A204.1 (cell line): ENCODE data around the gene LGALS3BP.

Experiments used
- FAIRE-seq: peaks from 2 replicates; lab custom pipeline; 2012; peaks lifted over from hg19 to GRCh38; lab: Jason Lieb, UNC

LGALS3BP gene

DNA sequence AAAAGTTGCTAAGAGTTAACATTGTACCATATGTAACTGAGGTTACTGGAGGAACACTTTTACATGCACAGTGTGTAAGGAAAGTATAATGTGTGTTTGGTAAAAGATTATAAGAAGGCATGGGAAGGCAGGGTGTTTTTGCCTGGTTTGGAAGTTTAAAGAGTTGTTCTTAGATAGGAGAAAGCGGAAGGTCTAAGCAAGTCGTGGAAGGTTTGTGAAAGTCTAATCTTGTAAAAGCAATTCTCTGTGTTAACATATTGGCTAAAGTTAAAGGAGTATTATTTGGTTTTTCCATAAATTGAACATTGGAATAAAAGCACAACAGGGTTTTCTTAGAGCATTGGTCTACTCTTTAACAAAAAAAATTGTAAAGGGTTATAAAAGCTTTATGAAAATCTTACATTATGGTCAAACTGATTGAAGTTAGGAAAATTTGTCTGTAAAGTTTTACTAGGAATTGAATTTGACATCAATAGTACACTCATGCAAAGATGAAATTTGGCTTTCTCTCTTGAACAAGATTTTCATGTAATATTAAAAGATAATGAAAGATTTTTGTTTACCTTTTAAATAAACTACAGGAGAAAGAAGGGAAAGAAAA lies 34.5 kb upstream of the LGALS3BP start:
- no peak for FAIRE-seq

DNA sequence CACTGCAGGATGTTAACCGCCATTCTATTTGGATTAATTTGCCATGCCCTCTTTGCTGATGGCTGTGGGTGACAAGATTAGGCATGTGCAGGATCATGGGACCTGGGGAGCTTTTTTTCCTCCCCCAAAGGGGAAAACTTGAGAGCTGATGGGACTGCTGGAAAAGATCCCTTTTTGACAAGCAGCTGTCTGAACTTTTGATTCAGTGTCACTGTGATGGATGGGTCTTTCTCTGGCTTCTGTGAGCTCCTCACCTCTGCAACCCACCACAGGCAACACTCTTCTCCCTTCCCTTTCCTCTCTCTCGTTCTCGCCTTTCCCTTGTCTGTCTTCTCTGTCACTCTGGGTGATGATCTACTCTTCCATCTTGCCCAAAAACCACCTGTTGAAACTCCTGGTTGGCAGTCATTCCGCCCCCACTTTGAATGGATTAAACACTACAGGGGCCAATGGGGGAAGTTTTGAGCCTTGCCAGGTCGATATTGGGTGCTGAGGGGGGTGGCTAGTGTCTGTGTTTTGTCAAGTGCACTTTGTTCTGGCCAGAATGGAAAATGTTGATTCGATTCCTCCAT lies 32.9 kb upstream of the LGALS3BP start:
- no peak for FAIRE-seq

DNA sequence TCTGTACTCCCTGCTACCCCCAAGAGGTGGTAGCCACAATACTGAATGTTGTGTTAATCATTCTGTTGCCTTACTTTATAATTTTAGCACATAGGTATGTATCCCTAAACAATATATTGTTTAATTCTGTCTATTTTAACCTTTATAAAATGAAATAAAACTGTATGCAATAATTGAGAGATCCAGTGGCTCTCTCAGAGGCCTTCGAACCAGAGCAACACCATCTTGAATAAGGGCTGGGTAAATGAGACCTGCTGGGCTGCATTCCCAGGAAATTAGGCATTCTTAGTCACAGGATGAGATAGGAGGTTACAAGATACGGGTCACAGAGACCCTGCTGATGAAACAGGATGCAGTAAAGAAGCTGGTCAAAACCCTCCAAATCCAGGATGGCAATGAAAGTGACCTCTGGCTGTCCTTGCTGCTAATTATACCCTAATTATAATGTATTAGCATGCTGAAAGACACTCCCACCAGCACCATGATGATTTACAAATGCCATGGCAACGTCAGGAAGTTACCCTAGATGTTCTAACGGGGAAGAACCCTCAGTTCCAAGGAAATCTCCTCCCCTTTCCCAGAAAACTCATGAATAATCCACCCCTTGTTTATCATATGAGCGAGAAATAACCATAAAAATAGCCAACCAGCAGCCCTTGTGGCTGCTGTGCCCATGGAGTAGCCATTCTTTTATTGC lies 31.9 kb upstream of the LGALS3BP start:
- no peak for FAIRE-seq

GRCh38 chr17:79010304-79010646 lies 30.6 kb upstream of the LGALS3BP start:
- no peak for FAIRE-seq

GRCh38 chr17:79009397-79010303 lies 29.9 kb upstream of the LGALS3BP start, which contains the start of gene CANT1:
CANT1 (minus strand) TSS chr17:79009764; CDS start chr17:78997622, 12,142 bp downstream.
- no peak for FAIRE-seq

DNA sequence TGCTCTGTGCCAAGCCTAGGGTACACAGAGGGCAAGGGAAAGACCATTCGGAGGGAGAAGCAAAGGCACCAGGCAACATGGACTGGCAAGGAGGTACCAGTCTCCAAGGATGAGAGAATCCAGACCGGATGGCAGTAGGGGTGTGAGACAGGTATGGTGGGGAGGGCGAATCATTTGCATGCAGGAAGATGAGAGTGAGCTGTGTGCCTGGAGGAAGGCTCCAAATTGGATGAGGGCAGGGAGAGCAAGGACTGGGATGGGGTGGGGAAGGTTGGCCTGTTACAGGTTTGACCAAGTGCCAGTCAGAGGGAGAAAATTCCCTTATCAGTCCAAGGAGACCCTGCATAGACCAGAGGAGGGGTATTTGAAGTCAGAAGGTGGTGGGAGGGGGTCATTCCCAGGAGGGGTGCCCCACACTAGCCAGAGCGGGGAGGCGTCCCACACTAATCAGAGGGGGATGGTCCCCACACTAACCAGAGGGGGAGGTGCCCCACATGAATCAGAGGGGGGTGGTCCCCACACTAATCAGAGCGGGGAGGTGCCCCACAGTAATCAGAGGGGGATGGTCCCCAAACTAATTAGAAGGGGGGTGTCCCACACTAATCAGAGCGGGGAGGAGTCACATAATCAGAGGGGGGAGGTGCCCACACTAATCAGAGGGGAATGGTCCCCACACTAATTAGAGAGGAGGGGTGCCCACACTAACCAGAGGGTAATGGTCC lies 29.1 kb upstream of the LGALS3BP start:
- no peak for FAIRE-seq

DNA sequence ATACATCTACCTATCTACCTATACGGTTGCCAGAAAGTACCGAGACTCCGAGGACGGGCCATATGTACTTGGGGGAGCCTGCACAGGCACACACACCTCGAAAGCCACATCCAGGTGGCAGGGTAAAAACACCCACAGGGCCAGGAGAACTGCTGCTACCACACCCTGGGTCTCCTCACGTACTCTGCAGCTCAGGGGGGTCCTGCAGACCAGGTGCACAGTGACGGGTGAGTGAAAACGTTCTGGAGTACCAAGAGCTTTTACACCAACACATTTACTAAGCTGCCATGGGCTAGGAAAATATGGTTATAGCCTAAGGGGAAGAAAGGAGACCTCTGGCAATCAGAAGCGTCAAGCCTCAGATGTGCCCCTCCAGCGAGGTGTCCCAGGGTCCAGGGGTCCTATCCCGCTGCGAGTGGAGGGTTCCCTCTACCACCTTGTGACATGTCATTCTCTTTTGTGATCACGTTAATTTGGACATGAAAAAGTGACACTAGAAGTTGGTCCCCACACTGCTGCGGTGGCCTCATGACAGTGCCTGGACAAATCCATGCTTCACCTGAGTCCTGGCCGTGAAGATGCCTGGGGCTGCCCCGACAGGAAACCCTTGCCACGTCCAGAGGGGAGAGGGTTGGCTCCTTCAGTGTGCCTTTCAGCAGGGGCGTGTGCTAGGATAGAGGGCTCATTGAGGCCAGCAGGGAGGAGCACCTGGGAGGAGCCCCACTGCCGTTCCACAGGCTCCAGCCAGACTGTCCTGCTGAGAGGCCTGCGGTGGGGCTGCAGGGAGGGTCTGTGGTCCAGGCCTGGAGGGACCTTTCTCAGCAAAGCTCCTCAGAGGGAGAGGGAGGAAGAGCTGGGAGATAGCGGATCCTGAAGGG lies 28.0 kb upstream of the LGALS3BP start:
- FAIRE-seq = no peak

DNA sequence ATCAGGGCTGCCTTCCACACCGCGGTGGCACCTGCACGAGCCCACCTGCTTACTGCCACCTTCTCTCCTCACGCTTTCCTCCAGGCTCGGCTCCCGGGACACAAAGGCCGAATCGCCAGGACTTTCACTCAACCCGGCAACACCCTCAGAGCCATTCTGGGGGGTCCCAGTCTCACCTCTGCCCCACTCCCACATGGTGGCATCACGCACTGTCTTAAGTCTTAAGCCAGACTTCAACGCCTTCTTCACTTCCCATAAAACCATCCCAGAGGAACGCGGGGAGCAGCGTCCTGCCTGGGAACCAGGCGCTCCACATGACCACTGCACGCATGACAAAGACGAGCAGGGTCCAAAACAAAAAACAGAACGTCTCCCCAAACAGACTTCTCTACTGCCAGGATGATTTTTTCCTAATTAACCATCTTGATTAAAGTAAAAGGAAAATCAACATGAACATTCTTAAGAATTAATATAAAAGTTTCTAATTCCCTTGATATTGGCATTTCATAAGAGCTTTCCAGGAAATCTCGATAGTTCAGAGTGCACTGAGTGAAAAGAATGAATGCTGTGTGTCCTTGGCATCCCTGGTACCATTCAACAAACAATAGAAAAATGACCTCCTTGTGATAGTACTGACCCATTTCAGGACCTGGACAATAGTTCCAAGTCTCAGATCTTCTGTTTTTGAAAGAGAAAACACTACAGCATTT lies 27.2 kb upstream of the LGALS3BP start:
- FAIRE-seq = no peak

DNA sequence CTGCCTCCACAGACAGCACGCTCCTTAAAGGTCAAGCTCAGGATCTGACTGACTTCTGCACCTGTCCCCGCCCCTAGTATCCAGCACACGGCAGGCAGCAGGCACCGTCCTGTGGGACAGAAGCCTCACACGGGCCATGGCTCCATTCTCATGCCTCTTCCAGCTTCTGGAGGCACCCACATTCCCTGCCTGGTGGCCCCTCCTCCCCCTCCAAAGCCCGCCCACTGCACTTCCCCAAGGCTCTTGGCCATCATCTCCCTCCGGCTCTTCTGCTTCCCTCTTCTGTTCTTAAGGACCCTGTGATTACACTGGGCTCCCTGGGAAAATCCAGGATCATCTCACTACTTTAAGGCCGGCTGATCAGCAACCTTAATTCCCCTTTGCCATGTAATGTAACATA lies 26.3 kb upstream of the LGALS3BP start:
- no peak for FAIRE-seq

GRCh38 chr17:79005063-79005861 lies 25.5 kb upstream of the LGALS3BP start:
- FAIRE-seq = no peak

DNA sequence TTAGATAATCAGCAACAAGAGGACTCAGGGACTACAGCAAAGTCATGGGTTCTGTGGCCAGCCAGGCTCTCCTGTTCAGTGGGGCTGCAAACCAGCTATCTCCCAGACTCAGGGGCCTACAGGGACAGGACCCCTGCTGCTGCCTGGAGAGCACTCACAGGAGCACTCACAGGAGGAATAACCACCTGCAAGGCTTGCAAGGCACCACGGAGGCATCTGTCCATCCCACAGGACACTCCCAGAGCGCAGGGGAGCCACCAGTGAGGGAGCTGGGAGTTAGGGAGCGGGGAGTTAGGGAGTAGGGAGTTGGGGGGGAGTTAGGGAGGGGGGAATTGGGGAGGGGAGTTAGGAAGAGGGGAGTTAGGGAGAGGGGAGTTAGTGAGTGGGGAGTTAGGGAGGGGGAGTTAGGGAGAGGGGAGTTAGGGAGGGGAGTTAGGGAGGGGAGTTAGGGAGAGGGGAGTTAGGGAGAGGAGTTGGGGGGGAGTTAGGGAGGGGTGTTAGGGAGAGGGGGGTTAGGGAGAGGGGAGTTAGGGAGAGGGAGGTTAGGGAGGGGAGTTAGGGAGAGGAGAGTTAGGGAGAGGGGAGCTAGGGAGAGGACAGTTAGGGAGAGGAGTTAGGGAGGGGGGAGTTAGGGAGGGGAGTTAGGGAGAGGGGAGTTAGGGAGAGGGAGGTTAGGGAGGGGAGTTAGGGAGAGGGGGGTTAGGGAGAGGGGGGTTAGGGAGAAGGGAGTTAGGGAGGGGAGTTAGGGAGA lies 24.1 kb upstream of the LGALS3BP start:
- no peak for FAIRE-seq

DNA sequence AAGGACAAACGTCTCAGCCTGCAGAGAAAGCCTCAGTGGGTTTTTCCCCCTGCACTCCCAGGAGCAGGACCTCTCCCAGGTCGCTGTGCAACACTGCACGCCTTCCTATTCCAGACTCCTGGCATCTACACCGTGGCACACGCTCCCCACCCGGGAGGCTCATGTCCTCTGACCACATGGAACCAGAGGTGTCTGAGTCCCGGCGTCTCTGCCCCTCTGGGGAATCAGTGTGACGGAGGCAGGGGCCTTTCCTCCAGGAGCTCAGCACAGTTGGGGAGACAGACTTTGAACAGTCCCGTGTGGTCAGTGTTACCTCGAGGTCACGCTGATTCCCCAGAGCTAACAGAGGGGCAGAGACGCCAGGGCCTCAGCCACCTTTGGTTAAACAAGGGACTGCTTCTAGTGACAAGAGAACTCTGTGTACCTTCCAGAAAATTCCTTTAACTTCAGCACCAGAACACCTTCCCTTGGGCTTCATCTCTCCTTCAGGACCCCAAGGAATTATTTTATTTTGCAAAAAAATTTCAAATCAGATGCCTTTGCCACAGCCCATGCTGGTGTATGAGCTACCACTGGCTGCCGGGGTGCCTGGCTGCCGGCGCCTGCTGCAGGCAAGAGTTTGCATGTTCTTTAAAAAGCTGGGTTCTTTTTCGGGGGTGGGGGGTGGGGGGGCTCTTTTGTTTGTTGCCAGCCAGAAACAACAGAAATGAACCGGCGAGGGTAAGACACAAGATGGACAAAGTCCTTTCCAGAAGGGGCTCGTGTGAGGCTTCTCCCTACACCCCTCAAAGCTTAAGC lies 23.3 kb upstream of the LGALS3BP start:
- FAIRE-seq = no peak

GRCh38 chr17:79002291-79002690 lies 22.6 kb upstream of the LGALS3BP start:
- FAIRE-seq = no peak

- FAIRE-seq = no peak
Observed at GRCh38 chr17:79001190-79002020, 21.7 kb upstream of the LGALS3BP start.

- no peak for FAIRE-seq
Observed at GRCh38 chr17:79000396-79001189, 20.9 kb upstream of the LGALS3BP start.

GRCh38 chr17:78999947-79000395 lies 20.2 kb upstream of the LGALS3BP start:
- no peak for FAIRE-seq
